ENCODE measurements around the gene TTC5. TPM values are rescaled to one million over a fixed set of nuclear protein-coding genes. Genes with fewer than 3 reads are reported as not detected.

The TTC5 gene
- polyA plus RNA-seq, 1 donor (not counting 4 experiments of a cell fraction or from before 2014, with no cell fraction given): 19.2 TPM

DNA sequence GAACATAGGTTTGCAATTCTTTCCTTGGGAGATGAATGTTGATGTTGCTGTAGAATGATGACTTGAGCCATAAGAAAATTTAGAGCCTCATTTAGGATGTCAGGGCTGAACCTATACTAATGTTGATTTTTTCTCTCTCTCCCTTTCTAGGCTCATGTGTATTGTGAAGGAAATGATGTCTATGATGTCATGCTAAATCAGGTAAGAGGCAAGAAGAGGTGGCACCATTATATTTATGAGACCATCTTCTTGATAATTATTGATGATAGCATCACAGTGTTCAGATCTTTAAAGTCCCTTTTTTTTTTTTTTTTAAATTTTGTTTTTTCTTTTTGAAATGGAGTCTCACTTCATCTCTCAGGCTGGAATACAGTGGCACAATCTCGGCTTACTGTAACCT, 41.0 kb upstream of the TTC5 start:
- Histone ChIP-seq H3K9me3 (ENCODE audit: control insufficient read depth, low read depth, low read length) (no peaks in the 10 kb centered on the region), H3K9ac (ENCODE audit: control insufficient read depth, extremely low read depth, insufficient read depth, low read length) (no peak overlapping the region), H3K27ac (ENCODE audit: control insufficient read depth, insufficient read depth, low read length) (no peak overlapping the region), H4K20me1 (ENCODE audit: control insufficient read depth, extremely low read depth, insufficient read depth, low read length) (no peaks in the 10 kb centered on the region), H3K36me3 (ENCODE audit: control insufficient read depth in 2 of 2, extremely low read depth in 1 of 2, insufficient read depth in 2 of 2, low read length in 2 of 2) (peaks cover 3 to 19% of the 10 kb centered on the region in 2 experiments), H3K79me2 (ENCODE audit: control insufficient read depth, insufficient read depth, low read length) (peaks cover 11% of the 10 kb centered on the region), H3K9me1 (ENCODE audit: control insufficient read depth, extremely low read depth, insufficient read depth, low read length) (no peaks in the 10 kb centered on the region), H3K27me3 (ENCODE audit: control insufficient read depth, extremely low read depth, insufficient read depth, low read length) (no peaks in the 10 kb centered on the region), H2AFZ (ENCODE audit: control insufficient read depth, low read length) (no peak overlapping the region), H3K4me1 (ENCODE audit: control insufficient read depth, extremely low read depth, insufficient read depth, low read length) (peaks cover 4% of the 10 kb centered on the region), H3K4me3 (ENCODE audit: control insufficient read depth in 2 of 3, extremely low read depth in 1 of 3, insufficient read depth in 2 of 3, low read depth in 1 of 3, low read length in 3 of 3) (no peak overlapping the region), H3K4me2 (ENCODE audit: control insufficient read depth, extremely low read depth, insufficient read depth, low read depth, low read length) (no peak overlapping the region)
- TF ChIP-seq, protein P1, sequence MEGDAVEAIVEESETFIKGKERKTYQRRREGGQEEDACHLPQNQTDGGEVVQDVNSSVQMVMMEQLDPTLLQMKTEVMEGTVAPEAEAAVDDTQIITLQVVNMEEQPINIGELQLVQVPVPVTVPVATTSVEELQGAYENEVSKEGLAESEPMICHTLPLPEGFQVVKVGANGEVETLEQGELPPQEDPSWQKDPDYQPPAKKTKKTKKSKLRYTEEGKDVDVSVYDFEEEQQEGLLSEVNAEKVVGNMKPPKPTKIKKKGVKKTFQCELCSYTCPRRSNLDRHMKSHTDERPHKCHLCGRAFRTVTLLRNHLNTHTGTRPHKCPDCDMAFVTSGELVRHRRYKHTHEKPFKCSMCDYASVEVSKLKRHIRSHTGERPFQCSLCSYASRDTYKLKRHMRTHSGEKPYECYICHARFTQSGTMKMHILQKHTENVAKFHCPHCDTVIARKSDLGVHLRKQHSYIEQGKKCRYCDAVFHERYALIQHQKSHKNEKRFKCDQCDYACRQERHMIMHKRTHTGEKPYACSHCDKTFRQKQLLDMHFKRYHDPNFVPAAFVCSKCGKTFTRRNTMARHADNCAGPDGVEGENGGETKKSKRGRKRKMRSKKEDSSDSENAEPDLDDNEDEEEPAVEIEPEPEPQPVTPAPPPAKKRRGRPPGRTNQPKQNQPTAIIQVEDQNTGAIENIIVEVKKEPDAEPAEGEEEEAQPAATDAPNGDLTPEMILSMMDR (optimal IDR thresholded peaks at IDR 0.05 in 1 of 3, IDR thresholded peaks at IDR 0.05 in 1 of 3, conservative IDR thresholded peaks at IDR 0.05 in 1 of 3; ENCODE audit: extremely low read depth in 1 of 3, insufficient read depth in 2 of 3, low read length in 3 of 3): no peak
- no peak for TF ChIP-seq EZH2 (IDR thresholded peaks at IDR 0.05; ENCODE audit: low read length)
- no peak for FAIRE-seq
- DNase-seq (ENCODE audit: low read depth, low spot score): no peak
- dilution Hi-C loops (cut with MboI; ENCODE audit: extremely low pct_ligation_motif_present, low sequenced_read_pairs): no loop called here

DNA sequence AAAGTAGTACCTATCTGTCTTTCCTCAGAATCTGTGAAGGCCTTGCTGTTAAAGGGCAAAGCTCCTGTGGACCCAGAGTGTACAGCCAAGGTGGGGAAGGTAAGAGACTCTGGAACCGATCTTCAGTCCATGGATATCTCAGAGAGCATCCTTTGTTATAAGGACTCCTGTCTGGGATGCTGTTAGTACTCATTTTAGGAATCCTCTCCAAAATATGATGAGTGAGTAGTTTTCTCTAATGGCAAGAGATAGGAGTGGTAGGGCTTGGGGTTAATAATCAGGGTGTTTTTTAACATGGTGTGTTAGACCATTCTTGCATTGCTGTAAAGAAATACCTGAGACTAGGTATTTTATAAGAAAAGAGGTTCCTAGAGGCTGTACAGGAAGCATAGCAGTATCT, 39.6 kb upstream of the TTC5 start:
- no peak for TF ChIP-seq EZH2 (IDR thresholded peaks at IDR 0.05; ENCODE audit: low read length)
- TF ChIP-seq, protein P1 (optimal IDR thresholded peaks at IDR 0.05 in 1 of 3, IDR thresholded peaks at IDR 0.05 in 1 of 3, conservative IDR thresholded peaks at IDR 0.05 in 1 of 3; ENCODE audit: extremely low read depth in 1 of 3, insufficient read depth in 2 of 3, low read length in 3 of 3): no peak
- Histone ChIP-seq H3K4me1 (ENCODE audit: control insufficient read depth, extremely low read depth, insufficient read depth, low read length) (peaks cover 4% of the 10 kb centered on the region), H3K27me3 (ENCODE audit: control insufficient read depth, extremely low read depth, insufficient read depth, low read length) (no peaks in the 10 kb centered on the region), H3K79me2 (ENCODE audit: control insufficient read depth, insufficient read depth, low read length) (peaks cover 11% of the 10 kb centered on the region), H3K36me3 (ENCODE audit: control insufficient read depth in 2 of 2, extremely low read depth in 1 of 2, insufficient read depth in 2 of 2, low read length in 2 of 2) (peaks cover 3 to 18% of the 10 kb centered on the region in 2 experiments), H3K4me2 (ENCODE audit: control insufficient read depth, extremely low read depth, insufficient read depth, low read depth, low read length) (no peak overlapping the region), H3K4me3 (ENCODE audit: control insufficient read depth in 2 of 3, extremely low read depth in 1 of 3, insufficient read depth in 2 of 3, low read depth in 1 of 3, low read length in 3 of 3) (no peak overlapping the region), H3K9me1 (ENCODE audit: control insufficient read depth, extremely low read depth, insufficient read depth, low read length) (no peaks in the 10 kb centered on the region), H3K9ac (ENCODE audit: control insufficient read depth, extremely low read depth, insufficient read depth, low read length) (no peak overlapping the region), H3K9me3 (ENCODE audit: control insufficient read depth, low read depth, low read length) (no peaks in the 10 kb centered on the region), H2AFZ (ENCODE audit: control insufficient read depth, low read length) (no peak overlapping the region), H4K20me1 (ENCODE audit: control insufficient read depth, extremely low read depth, insufficient read depth, low read length) (no peaks in the 10 kb centered on the region), H3K27ac (ENCODE audit: control insufficient read depth, insufficient read depth, low read length) (no peak overlapping the region)
- DNase-seq (ENCODE audit: low read depth, low spot score) (no peak), FAIRE-seq (no peak)
- dilution Hi-C loops (cut with MboI; ENCODE audit: extremely low pct_ligation_motif_present, low sequenced_read_pairs): no loop called here
